T47D (cell line): ENCODE data around the gene PCDH15.
A peak's percentile ranks its signal among the peaks of the same experiment; 100 is the strongest.

Experiments used
- DNase-seq, 2 experiments: peaks; one replicate each; pipeline versions ENCODE4 v3.0.0 to v3.0.0-alpha.2; 2011 to 2012; ENCODE audit warnings: low read depth in 1 of 2, low spot score in 1 of 2
- JUND ChIP-seq: IDR thresholded peaks from 2 replicates; pipeline ENCODE4 v1.6.1; 2012; ENCODE audit warnings: low read depth
- in situ Hi-C: cut with HindIII; loops from 2 replicates; pipeline ENCODE4 v1.10.0; 2016; ENCODE audit warnings: low sequenced_read_pairs, low pct_unique_long_range_greater_than_20kb

The PCDH15 gene

GRCh38 chr10:54259104-54259503, 541.9 kb downstream of the PCDH15 start:
- TF ChIP-seq JUND = no peak
- in situ Hi-C loops = no loop called here
- DNase-seq = no peak

- no peak for TF ChIP-seq JUND
- in situ Hi-C loops = no loop called here
- no peak for DNase-seq
Measured at GRCh38 chr10:54234832-54235231, 566.2 kb downstream of the PCDH15 start.

GRCh38 chr10:54203401-54203800, 597.6 kb downstream of the PCDH15 start:
- TF ChIP-seq JUND = no peak
- DNase-seq = no peak
- in situ Hi-C loops = no loop called here

DNA sequence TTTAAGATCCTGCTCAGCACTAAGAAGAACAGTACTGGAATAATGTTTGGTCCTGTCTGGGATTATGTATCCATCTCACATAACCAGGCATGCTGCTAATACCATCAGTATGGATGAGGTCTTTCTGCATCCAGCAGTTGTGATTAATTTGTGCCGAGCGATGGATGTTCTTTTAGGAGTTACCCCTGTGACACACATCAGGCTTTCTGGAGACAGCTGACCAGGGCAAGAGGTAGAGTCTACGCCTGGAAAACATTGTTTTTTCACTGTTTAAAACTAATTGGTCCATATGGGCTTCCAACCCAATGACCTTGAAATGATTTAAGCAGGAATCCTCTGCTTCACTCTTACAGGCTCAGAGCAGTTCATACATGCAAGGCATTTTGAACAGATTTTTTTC, 603.0 kb downstream of the PCDH15 start:
- DNase-seq = no peak
- in situ Hi-C loops = no loop called here
- TF ChIP-seq JUND = no peak

DNA sequence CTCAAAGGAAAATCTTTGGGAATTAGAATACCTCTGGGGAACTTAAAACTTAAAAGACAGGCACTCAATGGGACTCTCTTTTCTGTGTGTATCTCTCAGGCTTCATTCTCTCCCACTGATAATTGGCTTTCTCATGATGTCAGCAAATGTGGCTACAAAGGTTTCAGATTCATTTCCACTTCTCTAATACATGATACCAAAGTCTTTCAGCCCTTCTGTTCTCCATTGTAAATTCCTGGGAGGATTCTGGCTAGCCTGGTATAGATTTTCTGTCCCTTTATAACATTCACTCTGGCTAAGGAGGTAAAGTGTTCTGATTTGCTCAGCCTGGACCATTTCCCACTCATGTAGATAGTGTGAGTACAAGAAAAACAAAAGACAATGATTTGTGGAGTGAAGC, 606.2 kb downstream of the PCDH15 start:
- no peak for DNase-seq
- in situ Hi-C loops = no loop called here
- no peak for TF ChIP-seq JUND

- no peak for TF ChIP-seq JUND
- in situ Hi-C loops = no loop called here
- no peak for DNase-seq
Measured at GRCh38 chr10:54159924-54160323, 641.1 kb downstream of the PCDH15 start.

DNA sequence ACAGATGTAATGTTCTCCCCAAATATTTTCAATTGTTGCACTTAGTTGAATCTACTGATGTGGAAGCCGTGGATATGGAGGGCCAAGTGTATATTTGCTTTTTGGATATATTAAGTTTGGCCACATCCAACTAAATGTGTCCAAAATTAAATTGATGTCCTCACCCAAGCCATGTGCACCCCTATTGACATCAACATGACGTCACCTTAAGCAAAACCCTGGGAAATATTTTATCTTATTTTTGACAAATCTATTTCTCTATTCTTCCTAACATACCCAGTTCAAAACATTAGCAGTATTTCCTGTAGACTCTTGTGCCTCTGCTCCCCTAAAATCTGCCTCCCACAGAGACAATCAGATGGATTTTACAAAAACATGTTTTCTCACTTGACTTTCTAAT, 652.5 kb downstream of the PCDH15 start:
- TF ChIP-seq JUND = no peak
- no peak for DNase-seq
- in situ Hi-C loops = no loop called here

- in situ Hi-C loops = no loop called here
- no peak for TF ChIP-seq JUND
- peak in 1 of 2 experiments; percentile 40 for DNase-seq
Measured at GRCh38 chr10:54139819-54140428, 661.1 kb downstream of the PCDH15 start.

- no peak for TF ChIP-seq JUND
- in situ Hi-C loops = no loop called here
- DNase-seq = no peak
Measured at GRCh38 chr10:54137396-54137795, 663.6 kb downstream of the PCDH15 start.

GRCh38 chr10:54133203-54133602, 667.8 kb downstream of the PCDH15 start:
- DNase-seq = peak in 1 of 2 experiments; percentile 34
- in situ Hi-C loops = no loop called here
- TF ChIP-seq JUND = no peak

DNA sequence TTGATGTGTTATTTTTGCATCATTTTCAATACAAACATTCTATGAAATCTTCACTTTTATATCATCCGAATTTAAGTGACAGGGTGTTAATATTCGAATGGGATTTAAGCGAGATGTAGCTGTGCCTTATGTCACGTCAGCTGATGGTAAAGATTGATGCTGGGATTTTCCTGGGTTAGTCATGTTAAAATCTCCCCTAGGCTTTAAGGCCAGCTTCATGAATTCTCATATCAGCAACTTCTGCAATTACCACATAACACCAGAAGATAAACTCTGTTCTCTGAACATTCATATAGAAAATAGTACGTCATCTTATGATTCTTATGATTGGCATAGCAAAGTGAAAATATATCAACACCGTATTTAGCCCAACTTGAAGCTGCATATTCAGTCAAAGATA, 669.2 kb downstream of the PCDH15 start:
- in situ Hi-C loops = no loop called here
- TF ChIP-seq JUND = no peak
- no peak for DNase-seq

DNA sequence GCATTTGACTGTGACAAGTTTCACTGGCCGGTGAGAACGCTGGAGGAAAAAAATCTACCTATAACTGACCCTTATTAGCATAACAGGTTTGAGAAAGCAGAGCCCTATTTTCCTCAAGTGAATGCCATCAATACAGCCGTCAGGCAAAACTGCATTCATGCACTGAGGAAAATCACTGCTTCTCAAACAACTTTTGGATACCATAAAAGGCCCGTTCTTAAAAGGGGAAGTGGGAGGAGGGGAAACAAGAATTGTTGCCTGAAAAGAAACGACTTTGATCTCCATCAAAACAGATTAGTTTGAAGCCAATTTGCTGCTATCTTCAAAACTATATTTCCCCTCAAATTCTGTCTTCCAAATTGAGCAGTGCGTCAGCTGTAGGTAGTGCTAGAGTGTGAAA, 670.6 kb downstream of the PCDH15 start:
- in situ Hi-C loops = no loop called here
- TF ChIP-seq JUND = no peak

GRCh38 chr10:54125098-54125747, 675.8 kb downstream of the PCDH15 start:
- in situ Hi-C loops = no loop called here
- no peak for TF ChIP-seq JUND
- DNase-seq = no peak

More for the DNA sequence above, 670.6 kb downstream of the PCDH15 start:
- peak in 1 of 2 experiments; percentile 28 for DNase-seq
